Putamen (tissue), 1 donor: ENCODE data around the gene MAPK7.
A peak's percentile ranks its signal among the peaks of the same experiment; 100 is the strongest.
"Not testable (repeated sequence)": the region's sequence is repeated elsewhere in the genome, so short reads cannot be mapped to it uniquely, and the experiment has no call there.

ENCODE experiments used
- DNase-seq: peaks from one replicate; pipeline ENCODE4 v3.0.0-alpha.2; 2016; ENCODE audit warnings: low spot score

MAPK7 gene

DNA sequence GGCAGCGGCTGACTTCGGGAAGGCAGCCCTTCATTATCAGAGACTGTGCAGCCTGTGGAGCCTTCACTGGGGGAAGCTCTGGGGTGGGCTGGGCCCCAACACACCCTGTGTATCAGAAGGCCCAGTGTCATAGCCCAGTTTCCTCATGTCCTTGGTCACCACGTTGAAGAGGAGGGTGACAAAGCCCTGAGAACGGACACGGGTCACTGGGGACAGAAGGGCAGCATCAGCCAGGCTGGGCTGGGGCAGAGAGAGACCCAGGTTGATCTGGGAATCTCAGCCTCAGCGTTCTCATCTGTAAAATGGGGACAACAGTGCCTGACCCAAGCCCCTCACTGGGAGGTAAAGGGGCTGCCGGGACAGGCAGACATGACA is 35.1 kb upstream of the MAPK7 start:
- no peak for DNase-seq

DNA sequence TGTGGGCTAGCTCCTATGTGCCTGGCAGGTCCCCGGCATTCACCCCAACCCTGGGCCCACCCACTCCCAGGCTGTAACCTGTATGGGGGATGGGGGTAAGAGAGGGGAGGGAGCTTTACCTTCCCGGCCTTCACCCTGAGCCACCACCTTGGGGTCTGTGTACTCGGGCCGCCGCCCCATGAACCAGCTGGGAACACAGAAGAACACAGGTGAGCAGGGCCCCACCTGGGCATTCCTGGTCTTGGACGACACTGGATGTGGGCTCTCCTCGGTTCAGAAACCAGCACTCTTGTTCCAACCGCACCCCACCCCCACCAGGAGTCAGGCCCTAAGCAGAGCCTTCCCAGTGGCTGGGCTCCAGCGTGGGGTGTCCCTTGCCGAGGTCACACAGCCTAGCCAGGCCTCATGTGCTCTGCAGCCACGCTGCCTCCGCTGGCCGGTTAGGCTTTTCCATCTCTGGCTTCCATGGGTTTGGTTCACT is 34.6 kb upstream of the MAPK7 start:
- DNase-seq = no peak

DNA sequence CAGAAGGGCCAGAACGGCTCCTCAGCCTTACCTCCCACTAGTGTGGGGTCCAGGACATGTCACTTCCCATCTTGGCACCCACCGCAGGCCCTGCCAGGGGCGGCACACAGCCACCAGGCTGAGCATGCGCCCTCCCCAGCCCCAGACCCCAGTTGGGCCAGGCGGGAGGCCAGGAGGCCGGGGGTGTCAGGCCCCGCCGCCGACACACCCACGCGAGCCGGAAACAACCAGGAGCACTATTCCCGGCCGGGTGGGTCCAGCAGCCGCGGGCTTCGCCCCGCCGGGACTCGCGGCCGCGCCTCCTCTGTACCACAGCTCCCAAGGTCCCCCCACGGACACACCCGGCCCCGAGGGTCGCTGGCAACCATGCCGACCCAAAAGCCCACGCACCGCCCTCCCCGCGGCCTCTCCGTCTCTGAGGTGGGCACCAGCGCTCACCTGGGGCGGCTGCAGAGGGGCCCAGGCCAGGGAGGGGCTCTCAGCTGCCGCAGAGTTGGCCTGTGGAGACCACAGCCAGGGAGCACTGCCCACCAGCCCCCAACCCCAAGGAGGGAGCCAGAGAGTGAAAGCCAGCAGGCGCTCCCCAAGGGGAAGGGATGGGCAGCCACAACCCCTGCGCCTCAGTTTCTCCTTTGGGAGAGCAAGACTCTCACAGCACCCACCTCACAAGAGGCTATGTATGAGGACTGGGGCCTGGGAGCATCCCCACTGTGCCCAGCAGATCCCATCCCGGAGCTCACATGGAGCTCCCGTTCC is 33.8 kb upstream of the MAPK7 start:
- DNase-seq = no peak

DNA sequence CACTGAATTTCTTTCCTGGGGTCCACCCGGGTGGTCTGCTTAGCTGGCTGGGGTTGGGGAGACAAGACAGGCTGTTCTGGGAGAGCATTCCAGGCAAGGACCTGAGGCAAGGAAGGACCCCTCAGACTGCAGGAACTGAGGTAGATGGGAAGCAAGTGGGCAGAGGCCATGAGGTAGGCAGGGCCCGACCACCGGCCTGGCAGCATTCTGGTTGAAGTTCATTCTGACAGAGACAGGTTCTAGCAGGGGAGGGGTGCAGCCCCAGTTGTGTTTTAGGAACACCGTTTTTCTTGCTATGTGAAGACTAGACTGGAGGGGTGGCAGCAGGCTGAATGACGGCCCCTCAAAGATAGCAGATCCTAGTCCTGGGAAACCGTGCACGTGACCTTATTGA is 33.2 kb upstream of the MAPK7 start:
- DNase-seq = no peak

DNA sequence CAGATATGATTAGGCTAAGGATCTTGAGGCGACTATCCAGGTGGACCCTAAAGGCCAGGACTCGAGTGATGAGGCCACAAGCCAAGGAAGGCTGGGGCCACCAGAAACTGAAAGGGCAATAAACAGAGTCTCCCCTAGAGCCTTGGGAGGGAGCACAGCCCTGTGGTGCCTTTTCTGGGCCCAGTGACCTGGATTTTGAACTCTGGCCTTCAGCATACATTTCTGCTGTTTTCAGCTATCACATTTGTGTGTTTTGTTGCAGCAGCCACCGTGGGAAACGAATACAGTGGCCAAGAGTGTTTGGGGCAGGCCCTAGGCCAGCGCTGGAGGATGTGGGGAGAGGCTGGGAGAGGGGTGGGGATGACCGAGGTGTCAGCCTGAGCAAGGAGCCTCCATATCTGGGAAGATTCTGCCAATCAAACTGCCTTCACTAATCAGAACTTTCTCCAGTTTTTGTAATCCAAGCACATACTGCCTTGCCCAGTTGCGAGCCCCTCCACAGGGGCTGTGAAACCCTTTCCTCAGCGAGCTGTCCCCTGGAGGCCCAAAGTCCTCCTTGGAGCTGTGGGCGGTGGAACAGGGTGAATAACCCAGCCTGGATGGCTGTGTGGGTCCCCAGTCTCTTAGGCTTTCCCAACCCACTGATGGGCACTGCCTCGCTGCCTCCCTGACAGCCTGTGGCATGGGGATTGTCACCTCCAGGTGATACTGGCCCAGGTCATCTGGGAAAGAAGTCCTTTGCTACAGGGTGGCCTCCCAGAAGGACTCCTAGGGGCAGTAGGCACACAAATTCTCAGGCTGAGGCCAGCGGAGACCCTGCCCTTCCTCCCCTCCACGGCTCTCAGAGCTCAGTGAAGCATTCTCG is 32.6 kb upstream of the MAPK7 start:
- no peak for DNase-seq

DNA sequence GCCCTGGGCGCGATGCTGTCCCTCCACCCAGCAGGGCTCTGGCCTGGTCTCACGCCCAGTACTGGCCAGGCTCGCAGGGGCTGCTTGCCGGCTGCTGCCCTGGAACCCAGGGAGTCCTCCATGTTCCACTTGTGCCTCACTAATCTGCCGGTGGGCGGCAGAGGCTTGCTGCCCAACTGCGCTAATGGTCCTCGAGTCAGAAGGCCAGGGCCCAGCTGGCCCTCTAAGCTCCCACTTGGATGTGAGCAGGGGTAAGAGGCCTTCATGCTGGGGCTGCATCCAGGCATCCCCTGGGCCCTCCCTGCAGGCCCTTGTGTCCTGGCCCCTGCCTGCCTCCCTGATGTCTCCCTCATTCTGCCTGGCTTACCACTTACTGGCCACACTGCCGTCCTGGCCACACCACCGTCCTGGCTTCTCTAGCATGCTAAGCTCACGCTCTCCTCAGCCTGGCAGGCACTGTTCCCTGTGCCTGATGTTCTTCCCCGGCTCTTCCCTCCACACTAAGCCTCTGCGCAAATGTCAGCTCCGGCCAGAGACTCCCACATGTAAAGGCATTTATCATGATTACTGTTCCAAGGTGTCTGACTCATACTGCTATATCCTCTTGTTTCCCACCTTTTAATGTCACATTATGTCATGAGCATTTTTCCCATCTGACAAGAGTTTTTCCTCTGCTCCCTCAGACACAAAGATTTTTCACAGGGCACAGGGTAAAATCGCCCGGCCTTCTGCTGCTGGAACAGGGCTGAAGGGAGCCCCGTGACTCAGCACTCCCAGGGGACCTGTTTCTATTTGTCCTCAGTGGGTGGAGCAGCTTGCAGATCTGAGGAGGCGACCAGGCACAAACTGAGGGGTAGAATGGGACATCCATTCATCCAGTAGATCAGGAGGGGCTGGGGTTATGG is 31.7 kb upstream of the MAPK7 start:
- peak; percentile 69 for DNase-seq

DNA sequence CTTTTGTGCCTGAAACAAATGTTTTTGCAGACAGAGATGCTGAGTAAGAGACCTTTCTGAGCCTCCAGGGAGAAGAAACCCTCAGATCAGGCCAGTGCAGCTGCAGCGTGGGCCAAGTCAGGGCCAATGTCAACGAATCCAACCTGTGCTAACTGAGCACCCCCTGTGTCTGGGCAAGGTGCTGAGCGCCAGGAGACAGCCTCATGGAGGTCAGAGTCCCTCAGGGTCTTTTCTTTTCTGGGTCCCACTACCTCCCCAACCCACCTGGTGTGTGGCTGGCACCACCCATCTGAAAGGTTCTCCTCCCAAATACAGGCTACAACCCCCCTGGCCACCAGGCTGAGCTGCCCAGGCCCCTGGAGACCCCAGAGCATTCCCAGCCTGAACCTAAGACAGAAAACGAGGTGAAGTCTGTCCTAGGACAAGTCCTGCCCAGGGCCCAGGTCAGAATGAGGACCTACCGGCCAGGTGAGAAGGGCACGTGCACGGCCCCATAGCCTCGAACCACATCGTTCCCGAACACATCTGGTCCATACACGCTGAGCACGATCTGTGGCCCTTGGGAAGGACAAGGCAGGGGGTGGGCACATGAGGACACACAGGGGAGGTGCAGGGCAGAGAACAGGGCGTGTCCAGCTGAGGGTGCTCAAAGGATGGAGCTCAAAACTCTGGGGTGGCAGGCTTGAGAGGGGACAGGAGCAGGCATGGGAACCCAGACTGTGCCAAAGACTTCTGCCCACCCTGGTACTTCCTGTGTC is 30.8 kb upstream of the MAPK7 start:
- DNase-seq = no peak

DNA sequence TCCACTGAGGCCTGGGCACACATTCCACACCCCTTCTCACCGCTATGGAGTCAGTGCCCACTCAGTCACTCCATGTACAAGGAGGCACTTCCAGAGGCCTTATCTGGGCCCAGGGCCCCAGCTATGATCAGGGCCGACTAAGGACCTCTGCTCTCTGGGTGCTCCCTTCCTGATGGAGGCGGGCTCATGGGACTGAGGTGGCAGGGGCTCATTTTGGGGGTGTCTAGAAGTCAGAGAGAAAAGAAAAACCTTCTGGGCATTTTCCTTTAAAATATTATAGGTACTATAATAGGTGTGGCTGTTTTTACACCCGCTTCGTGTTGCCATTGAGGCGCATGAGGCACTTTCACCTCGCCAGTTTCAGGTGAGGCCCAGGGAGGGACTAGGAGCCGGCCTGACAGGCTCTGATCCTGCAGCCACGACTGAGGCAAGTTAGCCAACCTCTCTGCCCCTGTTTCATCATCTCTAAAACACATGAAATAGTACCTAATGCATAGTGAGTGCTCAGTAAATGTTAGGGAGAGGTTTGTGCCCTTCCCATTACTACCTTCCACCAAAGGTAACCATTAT is 30.1 kb upstream of the MAPK7 start:
- no peak for DNase-seq

DNA sequence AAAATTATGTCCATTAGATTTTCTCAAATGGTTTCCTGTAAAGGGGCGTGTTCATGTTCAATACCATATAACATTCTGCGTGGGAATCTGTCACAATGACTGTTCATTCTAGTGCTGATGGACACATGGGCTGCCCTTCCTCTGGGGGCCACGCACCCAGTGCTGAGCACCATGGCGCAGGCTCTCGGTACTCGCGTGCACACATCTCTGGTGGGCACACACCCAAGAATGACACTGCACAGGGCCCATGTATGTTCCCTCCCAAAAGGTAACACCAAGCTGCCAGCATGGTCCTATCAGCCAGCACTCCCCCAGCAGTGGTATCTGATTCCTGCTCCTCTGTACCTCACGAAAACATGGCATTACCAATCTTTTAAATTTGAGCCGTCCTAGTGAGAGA is 29.5 kb upstream of the MAPK7 start:
- DNase-seq = no peak

DNA sequence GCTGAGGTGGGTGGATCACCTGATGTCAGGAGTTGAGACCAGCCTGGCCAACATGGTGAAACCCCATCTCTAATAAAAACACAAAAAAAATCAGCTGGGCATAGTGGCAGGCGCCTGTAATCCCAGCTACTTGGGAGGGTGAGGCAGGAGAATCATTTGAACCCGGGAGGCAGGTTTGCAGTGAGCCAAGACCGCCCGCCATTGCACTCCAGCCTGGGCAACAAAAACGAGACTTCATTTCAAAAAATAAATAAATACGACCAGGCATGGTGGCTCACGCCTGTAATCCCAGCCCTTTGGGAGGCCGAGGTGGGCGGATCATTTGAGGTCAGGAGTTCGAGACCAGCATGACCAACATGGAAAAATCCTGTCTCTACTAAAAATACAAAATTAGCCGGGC is 24.9 kb upstream of the MAPK7 start:
- not testable (repeated sequence) for DNase-seq

DNA sequence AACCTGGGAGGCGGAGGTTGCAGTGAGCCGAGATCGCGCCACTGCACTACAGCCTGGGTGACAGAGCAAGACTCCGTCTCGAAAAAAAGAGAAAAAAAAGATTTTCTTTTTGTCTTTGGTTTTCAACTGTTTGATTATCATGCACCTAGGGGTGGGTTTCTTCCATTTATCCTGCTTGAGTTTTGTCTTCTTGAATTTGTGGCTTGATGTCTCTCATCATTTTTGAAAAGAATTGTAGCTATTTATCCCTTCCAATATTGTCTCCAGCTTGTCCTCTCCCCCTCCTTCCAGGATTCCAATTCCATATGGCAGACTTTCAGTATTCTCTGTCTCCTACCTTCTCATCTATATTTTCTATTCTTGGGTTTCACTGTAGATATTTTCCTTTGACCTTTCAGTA is 23.6 kb upstream of the MAPK7 start:
- DNase-seq = no peak

DNA sequence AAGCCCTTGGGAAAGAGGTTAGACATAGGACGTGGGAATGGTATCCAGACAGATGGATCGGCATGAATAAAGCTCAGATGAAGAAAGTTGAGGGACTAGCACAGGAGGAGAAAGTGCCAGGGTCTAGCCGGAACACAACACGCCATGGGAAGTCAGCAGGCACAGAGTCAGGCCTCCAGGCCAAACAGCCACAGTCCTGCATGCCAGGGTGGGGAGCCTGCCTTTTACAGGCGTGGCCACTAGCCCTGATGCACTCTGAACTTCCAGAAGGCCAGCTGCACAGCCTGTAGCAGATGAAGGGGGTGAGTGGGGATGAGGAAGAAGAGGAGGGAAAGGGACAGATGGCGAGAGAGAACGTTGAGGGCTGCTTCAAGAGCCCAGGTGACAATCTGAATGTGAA is 20.9 kb upstream of the MAPK7 start:
- DNase-seq = no peak

DNA sequence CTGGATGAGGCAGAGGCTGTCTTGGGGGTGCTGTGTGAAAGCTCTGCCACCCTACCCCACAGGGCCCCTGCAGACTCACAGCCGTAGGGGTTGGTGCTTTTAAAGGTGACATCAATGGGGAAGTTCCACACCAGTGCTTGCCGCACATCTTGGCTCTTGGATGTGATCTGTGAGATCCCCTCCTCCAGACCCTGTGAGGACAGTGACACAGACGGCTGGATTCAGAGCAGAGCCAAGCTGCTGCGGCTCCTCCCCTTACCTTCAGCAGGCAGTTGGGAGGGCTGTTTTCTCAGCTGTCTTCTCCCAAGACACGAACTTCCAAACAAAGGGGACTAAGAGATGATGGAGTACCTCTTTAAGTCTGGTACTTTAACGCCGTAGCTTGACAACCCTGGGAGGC is 20.5 kb upstream of the MAPK7 start:
- no peak for DNase-seq

DNA sequence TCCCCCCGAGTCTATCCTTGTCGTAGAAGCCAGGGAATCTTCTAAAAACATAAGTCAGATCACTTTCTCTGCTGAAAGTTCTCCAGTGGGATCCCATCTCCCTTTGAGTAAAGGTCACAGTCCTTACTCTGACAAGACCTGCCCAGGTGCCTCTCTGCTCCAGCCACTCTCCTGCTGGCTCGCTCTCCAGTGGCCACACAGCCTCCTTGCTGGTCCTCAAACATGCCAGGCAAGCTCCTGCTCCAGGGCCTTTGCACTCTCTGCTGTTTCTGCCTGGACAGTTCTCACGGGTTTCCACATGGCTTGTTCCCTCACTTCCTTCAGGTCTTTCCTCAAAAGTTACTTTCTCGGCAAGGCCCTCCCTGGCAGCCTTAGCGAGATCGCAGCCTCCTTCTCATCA is 19.1 kb upstream of the MAPK7 start:
- DNase-seq = no peak

DNA sequence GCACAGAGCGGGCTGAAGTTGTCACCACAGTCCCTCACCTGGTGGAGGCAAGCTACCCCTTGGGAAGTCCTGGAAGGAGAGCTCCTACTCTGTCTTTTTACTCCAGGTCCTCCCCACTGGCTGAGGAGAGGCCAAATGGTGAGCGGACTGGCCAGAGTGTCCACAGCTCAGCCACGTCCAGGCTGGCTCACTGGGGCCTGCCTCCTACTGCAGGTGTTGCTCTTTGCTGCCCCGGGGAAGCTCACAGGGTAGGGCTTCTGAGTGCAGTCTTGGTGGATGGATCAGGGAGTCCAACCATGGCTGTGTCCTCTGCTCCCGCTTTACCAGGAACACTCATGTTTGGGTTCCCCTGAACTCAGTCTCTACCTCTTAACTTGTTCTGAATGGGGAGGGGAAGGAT is 18.4 kb upstream of the MAPK7 start:
- no peak for DNase-seq

DNA sequence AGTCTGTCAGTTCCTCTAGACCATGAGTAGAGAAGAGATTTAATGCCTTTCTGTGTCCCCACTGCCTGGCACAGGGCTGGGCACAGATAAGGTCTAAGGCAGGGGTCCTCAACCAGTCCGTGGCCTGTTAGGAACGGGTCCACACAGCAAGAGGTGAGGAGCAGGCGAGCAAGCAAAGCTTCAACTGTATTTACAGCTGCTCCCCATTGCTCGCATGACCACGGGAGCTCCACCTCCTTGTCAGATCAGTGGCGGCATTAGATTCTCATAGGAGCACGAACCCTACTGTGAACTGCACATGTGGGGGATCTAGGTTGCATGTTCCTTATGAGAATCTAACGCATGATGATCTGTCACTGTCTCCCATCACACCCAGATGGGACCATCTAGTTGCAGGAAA is 17.5 kb upstream of the MAPK7 start:
- no peak for DNase-seq

DNA sequence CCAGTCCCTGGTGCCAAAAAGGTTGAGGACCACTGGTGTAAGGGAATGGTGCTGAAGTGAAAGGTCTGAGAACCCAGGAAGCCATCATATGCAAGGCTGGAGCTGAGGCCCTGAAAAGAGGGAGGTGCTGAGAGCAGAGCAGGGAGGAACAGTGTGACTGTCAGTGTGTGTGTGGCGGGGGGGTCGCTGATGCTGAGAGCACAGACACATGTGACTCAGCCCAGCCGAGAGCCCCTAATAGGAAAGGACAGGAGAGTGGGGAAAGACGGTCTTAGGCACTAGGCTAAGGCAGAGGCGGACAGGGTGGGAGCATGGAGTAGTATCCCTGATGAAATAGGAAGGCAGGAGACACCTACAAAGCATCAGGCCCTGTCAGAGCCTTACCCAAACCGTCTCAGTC is 17.0 kb upstream of the MAPK7 start:
- no peak for DNase-seq

DNA sequence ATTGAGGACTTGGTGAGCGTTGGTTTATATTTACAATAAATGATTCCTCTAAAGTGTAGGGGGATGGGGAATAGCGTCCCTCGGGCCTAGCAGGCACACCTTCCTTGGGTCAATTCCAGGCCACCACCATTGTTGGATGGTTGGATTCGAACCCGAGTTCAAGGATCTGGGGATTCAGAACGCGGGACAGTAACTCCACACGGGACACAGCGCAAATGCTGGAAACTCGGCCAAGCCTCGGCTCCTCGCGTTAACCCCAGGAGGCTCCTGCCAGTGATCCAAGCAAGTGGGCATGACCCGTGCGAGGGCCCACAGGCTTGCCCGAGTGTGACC is 16.4 kb upstream of the MAPK7 start:
- no peak for DNase-seq

DNA sequence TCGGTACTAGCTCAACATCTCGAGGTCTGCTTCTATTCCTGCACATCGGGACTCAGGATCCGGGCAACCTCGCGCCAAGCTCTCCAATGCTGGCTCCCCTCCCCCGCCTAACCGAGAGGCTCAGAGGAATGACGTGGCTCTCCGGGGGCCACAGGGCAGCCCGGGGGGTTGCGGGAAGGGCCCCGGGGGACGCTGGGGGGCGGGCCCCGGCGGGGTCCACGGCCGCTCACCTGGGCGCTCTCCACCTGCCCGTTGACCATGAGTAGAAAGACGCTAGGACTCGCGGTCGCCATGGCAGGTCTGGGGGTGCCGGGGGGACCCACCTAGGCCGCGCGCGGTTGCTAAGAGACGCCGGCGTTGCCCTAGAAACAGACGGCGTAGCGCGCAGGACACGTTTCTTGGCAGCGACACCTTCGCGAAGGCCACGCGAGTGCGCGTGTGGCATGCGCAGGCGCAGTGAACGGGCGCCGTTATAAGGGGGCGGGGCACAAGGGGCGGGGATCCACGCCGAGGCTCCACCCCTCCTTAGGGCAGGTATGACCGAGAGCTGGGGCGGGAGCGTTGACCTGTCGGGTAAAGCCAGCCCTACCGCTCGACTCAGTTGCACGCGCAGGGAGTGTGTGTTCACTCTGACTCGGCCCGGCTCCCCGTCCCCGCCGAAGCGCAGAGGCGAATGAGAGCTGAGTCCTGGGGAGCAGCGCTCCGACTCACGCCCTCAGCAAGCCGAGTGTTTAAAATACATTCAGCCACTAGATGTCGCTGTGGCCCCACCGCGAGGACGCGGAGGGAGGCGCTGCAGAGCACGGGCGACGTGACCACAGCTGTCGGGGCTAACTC is 15.8 kb upstream of the MAPK7 start, which contains the start of gene B9D1:
TSS of gene B9D1 (minus strand) at position 447 of the 837 bp plus-strand sequence. CDS start at position 293, 154 bp downstream.
- DNase-seq = peak; percentile 93

DNA sequence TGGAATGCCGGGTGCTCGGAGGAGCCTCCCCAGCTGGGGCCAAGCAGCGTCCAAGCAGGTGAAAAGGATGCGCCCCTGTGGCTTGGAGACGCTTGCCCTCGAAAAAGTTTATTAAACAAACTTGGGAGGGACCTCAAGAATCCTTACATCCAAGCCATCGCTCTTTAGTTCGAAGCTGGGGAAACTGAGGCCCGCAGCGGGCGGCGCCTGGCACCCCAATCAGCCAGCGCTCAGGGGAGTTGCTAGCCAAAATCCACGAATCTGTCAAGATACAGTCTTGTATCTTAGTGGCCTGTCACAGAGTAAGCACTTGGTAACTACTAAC is 15.2 kb upstream of the MAPK7 start:
- DNase-seq = no peak
